Measurements from ENCODE around the gene MAP4K4.

GRCh38 chr2:101850450-101850849 lies 152.9 kb downstream of the MAP4K4 start:
- TF ChIP-seq GATA3 (IDR thresholded peaks at IDR 0.05; ENCODE audit: low read depth, low read length) (no peak), GATA2 (IDR thresholded peaks at IDR 0.05; ENCODE audit: low read depth, low read length) (no peak)

Data from SH-SY5Y (cell line).